A673 (cell line): ENCODE results near the gene ADGRA1.

Experiments used
- EZH2 ChIP-seq: fragments of 200-600 bp; sonication (generic); IDR thresholded peaks from 2 replicates; pipeline ENCODE4 v1.6.1; 2017; ENCODE audit warnings: borderline replicate concordance, low read depth, mild to moderate bottlenecking, mixed read lengths, antibody characterized with exemption, low read length; ENCODE audit not compliant: poor library complexity, severe bottlenecking
- TF ChIP-seq, protein P1 (sequence below): fragments of 300-800, 200-600 bp; sonication (generic); conservative IDR thresholded peaks from 2 replicates; pipeline ENCODE4 v1.5.1; 2017; ENCODE audit warnings: low read depth, mild to moderate bottlenecking, antibody characterized with exemption, low read length, moderate library complexity, mixed read lengths

GRCh38 chr10:133180192-133180964 lies 92.7 kb downstream of the ADGRA1 start:
- TF ChIP-seq, protein P1, sequence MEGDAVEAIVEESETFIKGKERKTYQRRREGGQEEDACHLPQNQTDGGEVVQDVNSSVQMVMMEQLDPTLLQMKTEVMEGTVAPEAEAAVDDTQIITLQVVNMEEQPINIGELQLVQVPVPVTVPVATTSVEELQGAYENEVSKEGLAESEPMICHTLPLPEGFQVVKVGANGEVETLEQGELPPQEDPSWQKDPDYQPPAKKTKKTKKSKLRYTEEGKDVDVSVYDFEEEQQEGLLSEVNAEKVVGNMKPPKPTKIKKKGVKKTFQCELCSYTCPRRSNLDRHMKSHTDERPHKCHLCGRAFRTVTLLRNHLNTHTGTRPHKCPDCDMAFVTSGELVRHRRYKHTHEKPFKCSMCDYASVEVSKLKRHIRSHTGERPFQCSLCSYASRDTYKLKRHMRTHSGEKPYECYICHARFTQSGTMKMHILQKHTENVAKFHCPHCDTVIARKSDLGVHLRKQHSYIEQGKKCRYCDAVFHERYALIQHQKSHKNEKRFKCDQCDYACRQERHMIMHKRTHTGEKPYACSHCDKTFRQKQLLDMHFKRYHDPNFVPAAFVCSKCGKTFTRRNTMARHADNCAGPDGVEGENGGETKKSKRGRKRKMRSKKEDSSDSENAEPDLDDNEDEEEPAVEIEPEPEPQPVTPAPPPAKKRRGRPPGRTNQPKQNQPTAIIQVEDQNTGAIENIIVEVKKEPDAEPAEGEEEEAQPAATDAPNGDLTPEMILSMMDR = no peak
- TF ChIP-seq EZH2 = no peak
